MM.1S (cell line): ENCODE data around the gene PPM1E.

Source experiments
- DNase-seq: peaks from one replicate; pipeline ENCODE4 v3.0.0-alpha.2; 2015
- H2AFZ ChIP-seq: fragments of 300-600 bp; sonication (generic); 2 replicates; pipeline ENCODE4 v1.6.0; 2016; ENCODE audit warnings: antibody characterized with exemption, low read length
- H3F3A ChIP-seq: fragments of 300-600 bp; sonication (generic); 2 replicates; pipeline ENCODE4 v1.6.1; 2016; ENCODE audit warnings: mild to moderate bottlenecking, antibody characterized with exemption, low read length, moderate library complexity, mixed read lengths; ENCODE audit not compliant: insufficient read depth
- H3K27ac ChIP-seq: fragments of 300-600 bp; sonication (generic); 2 replicates; pipeline ENCODE4 v1.5.1; 2016; ENCODE audit warnings: mild to moderate bottlenecking, low read length
- H3K27me3 ChIP-seq: fragments of 300-600 bp; sonication (generic); replicated peaks from 2 replicates; pipeline ENCODE4 v1.6.0; 2016; ENCODE audit warnings: low read length; ENCODE audit not compliant: insufficient read depth
- H3K36me3 ChIP-seq: fragments of 300-600 bp; sonication (generic); replicated peaks from 2 replicates; pipeline ENCODE4 v1.6.1; 2016; ENCODE audit warnings: mild to moderate bottlenecking, low read length, mixed read lengths; ENCODE audit not compliant: insufficient read depth
- H3K4me1 ChIP-seq: fragments of 300-600 bp; sonication (generic); 2 replicates; pipeline ENCODE4 v1.6.1; 2016; ENCODE audit warnings: low read length, mixed read lengths
- H3K4me2 ChIP-seq: fragments of 300-600 bp; sonication (generic); 2 replicates; pipeline ENCODE4 v1.6.0; 2016; ENCODE audit warnings: low read depth, low read length
- H3K4me3 ChIP-seq: fragments of 300-600 bp; sonication (generic); 2 replicates; pipeline ENCODE4 v1.5.1; 2016; ENCODE audit warnings: low read length, mixed read lengths
- H3K79me2 ChIP-seq: fragments of 300-600 bp; sonication (generic); 2 replicates; pipeline ENCODE4 v1.6.1; 2016; ENCODE audit warnings: mixed run types, low read length, mixed read lengths
- H3K9ac ChIP-seq: fragments of 300-600 bp; sonication (generic); 2 replicates; pipeline ENCODE4 v1.6.1; 2016; ENCODE audit warnings: low read length, mixed read lengths
- H3K9me2 ChIP-seq: fragments of 300-600 bp; sonication (generic); replicated peaks from 2 replicates; pipeline ENCODE4 v1.6.1; 2016; ENCODE audit warnings: mild to moderate bottlenecking, low read length, mixed read lengths; ENCODE audit not compliant: insufficient read depth
- H3K9me3 ChIP-seq: fragments of 300-600 bp; sonication (generic); replicated peaks from 2 replicates; pipeline ENCODE4 v1.6.1; 2016; ENCODE audit warnings: mild to moderate bottlenecking, low read length, mixed read lengths; ENCODE audit not compliant: insufficient read depth
- H4K20me1 ChIP-seq: fragments of 300-600 bp; sonication (generic); 2 replicates; pipeline ENCODE4 v1.6.1; 2016; ENCODE audit warnings: mild to moderate bottlenecking, low read length, moderate library complexity, mixed read lengths; ENCODE audit not compliant: insufficient read depth
- EZH2 ChIP-seq: fragments of 300-600 bp; sonication (generic); optimal IDR thresholded peaks from 2 replicates; pipeline ENCODE3; 2017; ENCODE audit warnings: low read depth, mild to moderate bottlenecking, antibody characterized with exemption, low read length, mixed read lengths
- EZH2phosphoT487 ChIP-seq: fragments of 300-600 bp; sonication (generic); IDR thresholded peaks from 2 replicates; pipeline ENCODE4 v1.6.1; 2018; ENCODE audit warnings: antibody characterized with exemption, low read length
- TF ChIP-seq, protein P1 (sequence below): fragments of 300-600 bp; sonication (generic); IDR thresholded peaks from 2 replicates; pipeline ENCODE4 v1.5.1; 2016; ENCODE audit warnings: antibody characterized with exemption, low read length, mixed read lengths

PPM1E gene

DNA sequence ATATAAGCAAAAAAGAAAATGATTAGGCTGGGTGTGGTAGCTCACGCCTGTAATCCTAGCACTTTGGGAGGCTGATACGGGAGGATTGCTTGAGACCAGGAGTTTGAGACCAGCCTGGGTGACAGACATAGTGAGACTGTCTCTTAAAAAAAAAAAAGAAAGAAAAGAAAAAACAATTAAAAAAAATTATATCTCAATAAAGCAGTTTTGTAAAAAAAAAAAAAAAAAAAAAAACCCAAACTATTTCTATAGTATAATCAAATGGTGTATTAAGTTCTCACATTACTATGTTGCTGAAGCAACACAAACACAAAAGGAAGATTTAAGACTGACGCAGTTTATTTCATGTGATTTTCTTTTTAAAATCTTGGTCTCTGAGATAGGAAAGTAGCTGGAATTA is 210.6 kb downstream of the PPM1E start:
- Histone ChIP-seq H3K4me3 (no peak overlapping the region), H3K27ac (no peak overlapping the region), H3F3A (no peaks in the 10 kb centered on the region), H3K79me2 (no peaks in the 10 kb centered on the region), H3K9me3 (no peaks in the 10 kb centered on the region), H3K4me2 (no peak overlapping the region), H3K9me2 (no peaks in the 10 kb centered on the region), H2AFZ (no peak overlapping the region), H3K36me3 (no peaks in the 10 kb centered on the region), H3K4me1 (no peaks in the 10 kb centered on the region), H3K9ac (no peak overlapping the region), H4K20me1 (no peaks in the 10 kb centered on the region), H3K27me3 (no peaks in the 10 kb centered on the region)
- TF ChIP-seq, protein P1, sequence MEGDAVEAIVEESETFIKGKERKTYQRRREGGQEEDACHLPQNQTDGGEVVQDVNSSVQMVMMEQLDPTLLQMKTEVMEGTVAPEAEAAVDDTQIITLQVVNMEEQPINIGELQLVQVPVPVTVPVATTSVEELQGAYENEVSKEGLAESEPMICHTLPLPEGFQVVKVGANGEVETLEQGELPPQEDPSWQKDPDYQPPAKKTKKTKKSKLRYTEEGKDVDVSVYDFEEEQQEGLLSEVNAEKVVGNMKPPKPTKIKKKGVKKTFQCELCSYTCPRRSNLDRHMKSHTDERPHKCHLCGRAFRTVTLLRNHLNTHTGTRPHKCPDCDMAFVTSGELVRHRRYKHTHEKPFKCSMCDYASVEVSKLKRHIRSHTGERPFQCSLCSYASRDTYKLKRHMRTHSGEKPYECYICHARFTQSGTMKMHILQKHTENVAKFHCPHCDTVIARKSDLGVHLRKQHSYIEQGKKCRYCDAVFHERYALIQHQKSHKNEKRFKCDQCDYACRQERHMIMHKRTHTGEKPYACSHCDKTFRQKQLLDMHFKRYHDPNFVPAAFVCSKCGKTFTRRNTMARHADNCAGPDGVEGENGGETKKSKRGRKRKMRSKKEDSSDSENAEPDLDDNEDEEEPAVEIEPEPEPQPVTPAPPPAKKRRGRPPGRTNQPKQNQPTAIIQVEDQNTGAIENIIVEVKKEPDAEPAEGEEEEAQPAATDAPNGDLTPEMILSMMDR = no peak
- DNase-seq = no peak

DNA sequence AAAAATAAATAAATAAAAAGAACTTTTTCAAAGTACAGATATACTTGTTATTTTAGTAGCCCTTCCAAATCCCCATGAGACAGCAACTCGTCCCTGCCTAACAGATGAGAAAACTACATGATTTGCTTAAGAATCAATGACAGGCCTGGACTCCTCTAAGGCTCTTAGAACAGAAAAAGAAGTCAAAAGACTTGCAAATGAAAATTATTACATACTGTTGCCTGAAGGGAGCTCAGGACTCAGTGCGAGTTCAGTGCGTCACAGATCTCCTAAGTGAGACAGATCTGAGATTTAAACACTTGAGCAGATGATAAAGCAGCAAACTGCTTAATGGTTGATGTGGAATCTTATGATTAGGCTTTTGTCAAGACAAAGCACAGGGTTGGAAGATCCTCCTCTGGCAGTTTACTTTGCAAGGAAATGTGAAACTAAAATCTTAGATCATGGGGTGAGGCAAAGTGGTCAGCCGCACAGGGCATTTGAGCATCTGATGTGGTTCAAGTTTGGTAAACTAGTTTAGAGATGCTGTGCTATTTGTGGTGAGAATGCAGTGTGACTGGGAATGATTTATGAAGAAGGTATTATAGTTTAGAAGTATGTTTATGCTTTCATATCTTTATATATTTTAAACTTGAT is 212.9 kb downstream of the PPM1E start:
- Histone ChIP-seq H3K27ac (no peak overlapping the region), H3K4me2 (no peak overlapping the region)

DNA sequence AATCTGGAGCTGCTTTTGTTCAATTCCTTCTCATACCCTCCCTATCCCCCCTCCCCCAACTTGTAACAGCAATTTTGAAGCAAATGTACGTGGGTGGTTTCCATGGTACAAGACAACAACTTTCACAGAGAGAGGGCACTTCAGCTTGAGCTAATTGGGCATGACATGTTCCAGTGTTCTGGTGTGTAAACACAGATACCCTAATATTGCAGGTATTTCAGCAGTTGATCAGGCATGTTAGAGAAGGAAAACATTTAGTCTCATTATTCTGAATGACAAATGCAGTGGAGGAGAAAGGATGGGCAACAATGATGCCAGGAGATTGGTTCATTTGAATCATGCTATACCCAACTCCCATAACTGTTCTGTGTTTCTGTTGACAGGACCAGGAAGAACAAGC is 213.5 kb downstream of the PPM1E start:
- Histone ChIP-seq H2AFZ (no peak overlapping the region), H3F3A (no peaks in the 10 kb centered on the region), H3K4me2 (no peak overlapping the region), H3K9me3 (no peaks in the 10 kb centered on the region), H3K9ac (no peak overlapping the region), H3K27ac (no peak overlapping the region), H3K4me1 (0 out of 2 replicates have a peak, but pooled peaks cover under 1% of the 10 kb centered on the region), H3K36me3 (no peaks in the 10 kb centered on the region), H3K4me3 (no peak overlapping the region), H3K27me3 (no peaks in the 10 kb centered on the region), H4K20me1 (no peaks in the 10 kb centered on the region), H3K9me2 (no peaks in the 10 kb centered on the region), H3K79me2 (no peaks in the 10 kb centered on the region)
- TF ChIP-seq EZH2phosphoT487 = no peak
- TF ChIP-seq EZH2 = no peak
- TF ChIP-seq, protein P1 = no peak
- DNase-seq = no peak

More for the DNA sequence above, 212.9 kb downstream of the PPM1E start:
- DNase-seq = no peak
- no peak overlapping the region for H3K9ac ChIP-seq
- no peaks in the 10 kb centered on the region for H4K20me1 ChIP-seq
- H3K79me2 ChIP-seq = no peaks in the 10 kb centered on the region
- no peaks in the 10 kb centered on the region for H3K27me3 ChIP-seq
- no peaks in the 10 kb centered on the region for H3K36me3 ChIP-seq
- no peaks in the 10 kb centered on the region for H3K9me2 ChIP-seq
- no peak overlapping the region for H2AFZ ChIP-seq
- TF ChIP-seq EZH2phosphoT487 = no peak
- no peaks in the 10 kb centered on the region for H3K4me1 ChIP-seq
- H3K4me3 ChIP-seq = no peak overlapping the region
- no peaks in the 10 kb centered on the region for H3K9me3 ChIP-seq
- no peaks in the 10 kb centered on the region for H3F3A ChIP-seq

DNA sequence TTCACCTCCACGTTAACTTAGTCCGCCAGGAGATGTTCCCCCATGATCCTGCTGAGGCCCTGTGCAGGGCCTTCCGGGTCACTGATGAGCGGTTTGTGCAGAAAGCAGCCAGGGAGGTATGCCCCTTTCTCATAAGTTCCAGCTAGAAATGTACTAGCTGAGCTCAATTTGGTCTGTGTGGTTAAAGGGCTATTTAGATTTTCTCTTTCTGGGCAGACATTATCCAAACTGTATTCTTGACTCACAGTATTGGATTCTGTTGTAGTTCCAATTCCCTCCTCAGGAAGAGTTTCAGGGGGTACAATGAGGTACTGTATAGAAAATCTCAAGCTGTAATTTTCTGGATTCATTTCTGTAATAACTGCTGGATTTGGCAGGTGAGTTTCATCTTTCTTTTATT is 214.0 kb downstream of the PPM1E start:
- Histone ChIP-seq H3K9me2 (no peaks in the 10 kb centered on the region), H2AFZ (no peak overlapping the region), H3K79me2 (no peaks in the 10 kb centered on the region), H3K9me3 (no peaks in the 10 kb centered on the region), H3K27ac (no peak overlapping the region), H3K36me3 (no peaks in the 10 kb centered on the region), H3K4me1 (0 out of 2 replicates have a peak, but pooled peaks cover 3% of the 10 kb centered on the region), H3K9ac (no peak overlapping the region), H3K4me2 (no peak overlapping the region), H3F3A (no peaks in the 10 kb centered on the region), H4K20me1 (no peaks in the 10 kb centered on the region), H3K4me3 (no peak overlapping the region), H3K27me3 (no peaks in the 10 kb centered on the region)
- DNase-seq = no peak
- TF ChIP-seq, protein P1 = no peak
- no peak for TF ChIP-seq EZH2phosphoT487
- TF ChIP-seq EZH2 = no peak
